ENCODE results near the gene DPM3. TPM values are rescaled to one million over a fixed set of nuclear protein-coding genes. Genes with fewer than 3 reads are reported as not detected.

Gene DPM3
- total and polyA plus RNA-seq, 2 of the 13 experiments (the other 11 are each of a cell fraction or from before 2014, with no cell fraction given): 23.2 to 53.4 TPM

DNA sequence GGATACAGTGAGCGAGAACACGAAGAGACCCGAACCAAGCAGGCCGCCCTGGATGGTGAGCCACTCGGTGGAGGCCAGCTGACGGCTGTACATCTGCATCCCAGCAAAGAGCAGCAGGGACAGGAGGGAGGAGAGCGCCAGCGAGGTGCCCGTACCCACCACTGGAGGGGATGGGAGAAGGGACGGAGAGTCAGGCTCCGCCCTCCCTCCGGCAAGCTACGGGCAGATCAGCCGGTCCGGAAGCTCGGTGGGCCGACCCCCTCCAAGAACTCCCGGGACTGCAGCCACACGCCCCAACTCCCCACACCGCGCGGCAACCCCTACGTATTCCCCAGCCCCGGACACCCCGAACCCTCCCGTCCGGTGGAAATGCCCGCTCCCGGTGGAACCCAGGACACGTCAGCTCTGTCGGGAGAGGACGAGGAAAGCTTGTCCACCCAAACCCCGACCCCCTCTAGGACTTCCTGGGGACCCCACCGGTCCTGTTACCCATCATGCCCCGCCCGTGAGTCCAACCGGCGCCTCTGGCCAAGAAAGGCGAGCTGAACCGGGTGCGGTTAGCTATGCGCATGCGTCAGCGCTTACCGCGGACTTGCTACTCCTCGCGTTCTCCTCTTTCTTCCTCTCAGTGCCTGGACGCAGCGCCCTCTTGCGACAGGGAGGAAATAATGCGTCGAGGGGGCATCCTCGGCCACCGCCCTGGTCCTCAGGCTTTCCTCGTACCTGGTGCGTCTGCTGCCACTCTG lies 32.6 kb upstream of the DPM3 start, which contains the start of gene KRTCAP2 (continued):
- TF ChIP-seq TOPORS (CRISPR knock-in tag; IDR thresholded peaks at IDR 0.05): no peak
- no peak; the same call in 1 of the 2 replicates for TF ChIP-seq HNF4A (CRISPR knock-in tag; IDR thresholded peaks at IDR 0.05)
- TF ChIP-seq, protein P1, sequence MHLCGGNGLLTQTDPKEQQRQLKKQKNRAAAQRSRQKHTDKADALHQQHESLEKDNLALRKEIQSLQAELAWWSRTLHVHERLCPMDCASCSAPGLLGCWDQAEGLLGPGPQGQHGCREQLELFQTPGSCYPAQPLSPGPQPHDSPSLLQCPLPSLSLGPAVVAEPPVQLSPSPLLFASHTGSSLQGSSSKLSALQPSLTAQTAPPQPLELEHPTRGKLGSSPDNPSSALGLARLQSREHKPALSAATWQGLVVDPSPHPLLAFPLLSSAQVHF (CRISPR knock-in tag; IDR thresholded peaks at IDR 0.05): no peak
- TF ChIP-seq SYNCRIP (IDR thresholded peaks at IDR 0.05; ENCODE audit: insufficient read depth, low read depth, low read length): no peak
- no peak for TF ChIP-seq PCBP2 (optimal IDR thresholded peaks at IDR 0.05; ENCODE audit: low read depth, low read length, poor library complexity, severe bottlenecking)
- peak; percentile 45; the same call in 1 of the 2 replicates for TF ChIP-seq ZBTB38 (CRISPR knock-in tag; IDR thresholded peaks at IDR 0.05)
- TF ChIP-seq, protein P2, sequence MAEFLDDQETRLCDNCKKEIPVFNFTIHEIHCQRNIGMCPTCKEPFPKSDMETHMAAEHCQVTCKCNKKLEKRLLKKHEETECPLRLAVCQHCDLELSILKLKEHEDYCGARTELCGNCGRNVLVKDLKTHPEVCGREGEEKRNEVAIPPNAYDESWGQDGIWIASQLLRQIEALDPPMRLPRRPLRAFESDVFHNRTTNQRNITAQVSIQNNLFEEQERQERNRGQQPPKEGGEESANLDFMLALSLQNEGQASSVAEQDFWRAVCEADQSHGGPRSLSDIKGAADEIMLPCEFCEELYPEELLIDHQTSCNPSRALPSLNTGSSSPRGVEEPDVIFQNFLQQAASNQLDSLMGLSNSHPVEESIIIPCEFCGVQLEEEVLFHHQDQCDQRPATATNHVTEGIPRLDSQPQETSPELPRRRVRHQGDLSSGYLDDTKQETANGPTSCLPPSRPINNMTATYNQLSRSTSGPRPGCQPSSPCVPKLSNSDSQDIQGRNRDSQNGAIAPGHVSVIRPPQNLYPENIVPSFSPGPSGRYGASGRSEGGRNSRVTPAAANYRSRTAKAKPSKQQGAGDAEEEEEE (CRISPR knock-in tag; IDR thresholded peaks at IDR 0.05; ENCODE audit: borderline replicate concordance): 0 out of 2 replicates have a peak, but pooled peaks have one; percentile 47
- peak; percentile 52; the same call in 1 of the 2 replicates for TF ChIP-seq HIVEP1 (CRISPR knock-in tag; IDR thresholded peaks at IDR 0.05)
- no peak for TF ChIP-seq ZNF761 (CRISPR knock-in tag; conservative IDR thresholded peaks at IDR 0.05)
- TF ChIP-seq, protein P3, sequence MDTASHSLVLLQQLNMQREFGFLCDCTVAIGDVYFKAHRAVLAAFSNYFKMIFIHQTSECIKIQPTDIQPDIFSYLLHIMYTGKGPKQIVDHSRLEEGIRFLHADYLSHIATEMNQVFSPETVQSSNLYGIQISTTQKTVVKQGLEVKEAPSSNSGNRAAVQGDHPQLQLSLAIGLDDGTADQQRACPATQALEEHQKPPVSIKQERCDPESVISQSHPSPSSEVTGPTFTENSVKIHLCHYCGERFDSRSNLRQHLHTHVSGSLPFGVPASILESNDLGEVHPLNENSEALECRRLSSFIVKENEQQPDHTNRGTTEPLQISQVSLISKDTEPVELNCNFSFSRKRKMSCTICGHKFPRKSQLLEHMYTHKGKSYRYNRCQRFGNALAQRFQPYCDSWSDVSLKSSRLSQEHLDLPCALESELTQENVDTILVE (CRISPR knock-in tag; IDR thresholded peaks at IDR 0.05): peak; percentile 91; the same call in 1 of the 2 replicates
- TF ChIP-seq, protein P4, sequence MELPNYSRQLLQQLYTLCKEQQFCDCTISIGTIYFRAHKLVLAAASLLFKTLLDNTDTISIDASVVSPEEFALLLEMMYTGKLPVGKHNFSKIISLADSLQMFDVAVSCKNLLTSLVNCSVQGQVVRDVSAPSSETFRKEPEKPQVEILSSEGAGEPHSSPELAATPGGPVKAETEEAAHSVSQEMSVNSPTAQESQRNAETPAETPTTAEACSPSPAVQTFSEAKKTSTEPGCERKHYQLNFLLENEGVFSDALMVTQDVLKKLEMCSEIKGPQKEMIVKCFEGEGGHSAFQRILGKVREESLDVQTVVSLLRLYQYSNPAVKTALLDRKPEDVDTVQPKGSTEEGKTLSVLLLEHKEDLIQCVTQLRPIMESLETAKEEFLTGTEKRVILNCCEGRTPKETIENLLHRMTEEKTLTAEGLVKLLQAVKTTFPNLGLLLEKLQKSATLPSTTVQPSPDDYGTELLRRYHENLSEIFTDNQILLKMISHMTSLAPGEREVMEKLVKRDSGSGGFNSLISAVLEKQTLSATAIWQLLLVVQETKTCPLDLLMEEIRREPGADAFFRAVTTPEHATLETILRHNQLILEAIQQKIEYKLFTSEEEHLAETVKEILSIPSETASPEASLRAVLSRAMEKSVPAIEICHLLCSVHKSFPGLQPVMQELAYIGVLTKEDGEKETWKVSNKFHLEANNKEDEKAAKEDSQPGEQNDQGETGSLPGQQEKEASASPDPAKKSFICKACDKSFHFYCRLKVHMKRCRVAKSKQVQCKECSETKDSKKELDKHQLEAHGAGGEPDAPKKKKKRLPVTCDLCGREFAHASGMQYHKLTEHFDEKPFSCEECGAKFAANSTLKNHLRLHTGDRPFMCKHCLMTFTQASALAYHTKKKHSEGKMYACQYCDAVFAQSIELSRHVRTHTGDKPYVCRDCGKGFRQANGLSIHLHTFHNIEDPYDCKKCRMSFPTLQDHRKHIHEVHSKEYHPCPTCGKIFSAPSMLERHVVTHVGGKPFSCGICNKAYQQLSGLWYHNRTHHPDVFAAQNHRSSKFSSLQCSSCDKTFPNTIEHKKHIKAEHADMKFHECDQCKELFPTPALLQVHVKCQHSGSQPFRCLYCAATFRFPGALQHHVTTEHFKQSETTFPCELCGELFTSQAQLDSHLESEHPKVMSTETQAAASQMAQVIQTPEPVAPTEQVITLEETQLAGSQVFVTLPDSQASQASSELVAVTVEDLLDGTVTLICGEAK (IDR thresholded peaks at IDR 0.05): no peak
- TF ChIP-seq, protein P4 (CRISPR knock-in tag; IDR thresholded peaks at IDR 0.05): no peak
- no peak for TF ChIP-seq TCF7L2 (IDR thresholded peaks at IDR 0.05; ENCODE audit: low read depth, low read length)
- TF ChIP-seq GTF2F1 (IDR thresholded peaks at IDR 0.05; ENCODE audit: low read length): no peak
- TF ChIP-seq, protein P5, sequence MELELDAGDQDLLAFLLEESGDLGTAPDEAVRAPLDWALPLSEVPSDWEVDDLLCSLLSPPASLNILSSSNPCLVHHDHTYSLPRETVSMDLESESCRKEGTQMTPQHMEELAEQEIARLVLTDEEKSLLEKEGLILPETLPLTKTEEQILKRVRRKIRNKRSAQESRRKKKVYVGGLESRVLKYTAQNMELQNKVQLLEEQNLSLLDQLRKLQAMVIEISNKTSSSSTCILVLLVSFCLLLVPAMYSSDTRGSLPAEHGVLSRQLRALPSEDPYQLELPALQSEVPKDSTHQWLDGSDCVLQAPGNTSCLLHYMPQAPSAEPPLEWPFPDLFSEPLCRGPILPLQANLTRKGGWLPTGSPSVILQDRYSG (CRISPR knock-in tag; IDR thresholded peaks at IDR 0.05): no peak
- peak; percentile 73 for TF ChIP-seq ERF (CRISPR knock-in tag; IDR thresholded peaks at IDR 0.05)
